HG03354 (cell line): ENCODE results near the gene RDH13.
"Not testable (repeated sequence)": the region's sequence is repeated elsewhere in the genome, so short reads cannot be mapped to it uniquely, and the experiment has no call there.

Experiments
- ATAC-seq: cut with Tn5 transposase; IDR thresholded peaks from one replicate; pipeline ENCODE4 v1.9.1; 2021; ENCODE audit warnings: mild to moderate bottlenecking; ENCODE audit not compliant: unreplicated experiment, poor library complexity, severe bottlenecking

RDH13 gene

GRCh38 chr19:55027472-55028337, 35.2 kb downstream of the RDH13 start:
- no peak for ATAC-seq

GRCh38 chr19:55027140-55027471, 35.8 kb downstream of the RDH13 start:
- ATAC-seq = not testable (repeated sequence)

GRCh38 chr19:55024111-55024510, 38.8 kb downstream of the RDH13 start:
- no peak for ATAC-seq

GRCh38 chr19:55020351-55020750, 42.6 kb downstream of the RDH13 start:
- ATAC-seq = not testable (repeated sequence)

GRCh38 chr19:55018633-55019032, 44.3 kb downstream of the RDH13 start:
- no peak for ATAC-seq

GRCh38 chr19:55018216-55018615, 44.7 kb downstream of the RDH13 start:
- no peak for ATAC-seq

DNA sequence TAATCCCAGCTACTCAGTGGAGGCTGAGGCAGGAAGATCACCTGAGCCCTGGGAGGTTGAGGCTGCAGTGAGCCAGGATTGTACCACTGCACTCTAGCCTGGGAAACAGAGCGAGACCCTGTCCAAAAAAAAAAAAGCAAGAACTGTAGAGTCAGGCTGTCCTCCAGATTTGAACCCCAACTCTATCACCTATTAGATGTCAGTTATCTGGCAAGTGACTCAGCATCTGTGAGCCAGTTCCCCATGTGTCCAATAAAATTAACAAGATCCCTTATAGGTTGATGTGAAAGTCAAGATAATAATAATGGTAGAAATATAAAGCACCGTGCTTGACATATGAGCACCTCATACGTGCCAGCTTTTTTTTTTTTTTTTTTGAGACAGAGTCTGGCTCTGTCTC, 46.9 kb downstream of the RDH13 start:
- ATAC-seq = no peak

- ATAC-seq = no peak
These were observed 47.8 kb downstream of the RDH13 start for GRCh38 chr19:55015126-55015525.

DNA sequence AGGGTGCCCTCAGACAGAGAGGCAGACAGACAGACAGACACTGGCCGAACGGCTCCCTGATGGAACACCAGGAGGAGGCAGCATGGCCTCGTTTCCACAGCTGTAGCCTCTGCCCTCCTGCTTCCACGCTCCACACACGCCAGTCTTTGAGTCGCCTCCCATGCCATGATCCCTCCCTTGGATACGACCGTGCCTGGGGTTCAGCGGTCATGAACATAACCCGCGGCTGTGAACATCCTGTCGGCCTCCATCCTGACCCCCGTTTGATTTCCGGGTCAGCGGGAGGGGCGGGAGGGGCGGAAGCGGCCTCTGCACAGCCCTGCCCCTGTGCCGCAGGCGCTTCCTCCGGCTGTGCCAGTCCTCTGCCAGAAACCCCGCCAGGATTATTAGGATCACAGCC, 48.2 kb downstream of the RDH13 start:
- ATAC-seq = no peak

GRCh38 chr19:55013596-55013995, 49.4 kb downstream of the RDH13 start:
- no peak for ATAC-seq

GRCh38 chr19:55012306-55012705, 50.6 kb downstream of the RDH13 start:
- no peak for ATAC-seq

DNA sequence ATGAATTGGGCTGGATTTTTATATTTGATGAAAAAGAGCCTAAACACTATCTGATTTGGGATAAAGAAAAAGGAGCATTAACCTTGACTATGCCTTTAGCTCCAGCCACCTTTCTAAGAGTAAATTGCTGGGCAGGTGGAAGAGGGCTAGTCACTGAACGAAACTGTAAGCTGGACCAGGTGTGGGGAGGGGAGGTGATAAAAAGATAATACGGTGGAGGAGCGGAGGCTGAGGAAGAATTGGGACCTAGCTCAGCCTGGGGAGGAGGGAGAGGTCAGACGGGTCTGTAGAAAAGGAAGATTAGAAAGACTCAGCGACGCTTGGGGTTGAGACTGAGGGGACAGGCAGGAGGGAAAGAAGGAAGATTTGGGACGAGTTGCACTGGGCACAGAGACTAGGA, 52.4 kb downstream of the RDH13 start:
- not testable (repeated sequence) for ATAC-seq

DNA sequence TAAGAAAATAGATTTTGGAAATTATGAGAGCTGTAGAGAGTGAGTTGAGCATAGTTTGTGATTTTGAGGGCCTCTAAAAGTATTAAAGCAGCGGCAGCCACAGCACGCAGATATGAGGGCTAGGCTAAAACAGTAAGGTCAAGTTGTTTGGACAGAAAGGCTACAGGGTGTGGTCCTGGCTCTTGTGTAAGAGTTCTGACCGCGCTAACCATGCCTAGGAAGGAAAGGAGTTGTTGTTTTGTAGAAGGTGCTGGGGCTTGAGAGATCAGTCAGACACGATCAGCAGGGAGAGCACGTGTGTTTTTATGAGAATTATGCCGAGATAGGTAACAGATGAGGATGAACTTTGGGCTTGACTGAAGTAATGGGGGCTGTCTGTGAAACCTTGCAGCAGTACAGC, 54.2 kb downstream of the RDH13 start:
- not testable (repeated sequence) for ATAC-seq

- ATAC-seq = not testable (repeated sequence)
These were observed 54.8 kb downstream of the RDH13 start for GRCh38 chr19:55008189-55008588.

DNA sequence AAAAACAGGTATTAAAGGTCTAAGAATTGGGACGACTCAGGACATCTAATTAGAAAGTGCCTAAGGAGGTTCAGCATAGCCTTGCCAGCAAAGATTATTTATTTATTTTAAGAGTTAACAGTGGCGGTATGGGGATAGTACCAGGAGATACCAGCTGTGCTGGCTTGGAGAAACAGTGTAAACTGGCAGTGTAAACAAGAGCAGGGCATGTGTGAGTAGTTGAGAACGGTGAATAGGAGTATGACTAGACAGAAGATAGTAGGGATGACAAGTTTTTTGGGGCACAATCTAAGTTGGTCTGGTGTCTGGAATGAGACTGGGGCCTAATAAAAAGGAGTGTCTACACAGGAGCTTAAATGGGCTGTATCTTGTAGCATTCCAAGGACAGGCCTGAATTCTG, 55.4 kb downstream of the RDH13 start:
- ATAC-seq = not testable (repeated sequence)

GRCh38 chr19:55006795-55007194, 56.2 kb downstream of the RDH13 start:
- not testable (repeated sequence) for ATAC-seq

DNA sequence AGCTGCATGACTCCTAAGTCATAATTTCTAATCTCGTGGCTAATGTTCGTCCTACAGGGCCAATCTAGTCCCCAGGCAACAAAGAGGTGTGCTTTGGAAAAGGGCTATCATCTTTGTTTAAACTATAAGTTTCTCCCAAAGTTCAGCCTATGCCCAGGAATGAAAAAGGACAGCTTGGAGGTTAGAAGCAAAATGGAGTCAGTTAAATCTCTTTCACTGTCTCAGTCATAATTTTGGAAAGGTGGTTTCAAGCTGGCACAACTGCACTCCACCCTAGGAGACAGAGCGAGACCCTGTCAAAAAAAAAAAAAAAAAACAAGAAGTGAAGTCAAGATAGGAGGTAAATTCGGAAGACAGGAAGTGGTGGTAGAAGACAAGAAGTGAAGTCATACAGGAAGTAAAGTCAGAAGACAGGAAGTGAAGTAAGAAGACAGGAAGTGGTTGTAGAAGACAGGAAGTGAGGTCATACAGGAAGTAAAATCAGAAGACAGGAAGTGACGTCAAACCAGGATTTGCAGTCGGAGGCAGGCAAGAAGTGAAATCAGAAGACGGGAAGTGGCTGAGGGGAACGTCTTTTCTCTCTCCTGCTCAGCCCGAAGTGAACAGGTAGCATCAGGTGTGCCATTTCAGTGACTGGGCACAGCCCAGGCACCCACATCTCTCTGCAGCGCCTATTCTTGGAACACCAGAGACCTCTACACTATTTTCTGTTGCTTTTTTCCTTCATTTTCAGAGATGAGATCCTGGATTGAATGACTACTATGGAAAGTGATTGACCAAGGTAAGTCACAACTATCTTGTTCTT, 57.1 kb downstream of the RDH13 start:
- peak; percentile 94 for ATAC-seq

DNA sequence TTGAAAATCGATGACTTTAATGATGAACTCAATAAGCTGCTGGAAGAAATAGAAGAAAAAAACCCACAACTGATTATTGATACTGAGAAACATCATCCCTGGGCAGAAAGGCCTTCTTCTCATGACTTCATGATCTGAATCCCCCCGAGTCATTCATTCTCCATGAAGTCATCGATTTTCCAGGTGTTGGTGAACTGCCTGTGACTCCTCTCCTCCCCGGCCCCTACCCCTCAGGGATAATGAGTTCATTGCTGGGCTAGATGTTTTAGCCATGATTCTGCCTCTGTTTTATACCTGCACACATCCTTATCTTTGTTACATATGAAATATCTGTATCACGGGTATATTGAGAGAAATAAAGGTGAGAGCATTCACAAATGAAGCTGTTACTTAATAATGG, 62.2 kb downstream of the RDH13 start:
- ATAC-seq = no peak

- ATAC-seq = not testable (repeated sequence)
These were observed 64.2 kb downstream of the RDH13 start for GRCh38 chr19:54998751-54999239.

DNA sequence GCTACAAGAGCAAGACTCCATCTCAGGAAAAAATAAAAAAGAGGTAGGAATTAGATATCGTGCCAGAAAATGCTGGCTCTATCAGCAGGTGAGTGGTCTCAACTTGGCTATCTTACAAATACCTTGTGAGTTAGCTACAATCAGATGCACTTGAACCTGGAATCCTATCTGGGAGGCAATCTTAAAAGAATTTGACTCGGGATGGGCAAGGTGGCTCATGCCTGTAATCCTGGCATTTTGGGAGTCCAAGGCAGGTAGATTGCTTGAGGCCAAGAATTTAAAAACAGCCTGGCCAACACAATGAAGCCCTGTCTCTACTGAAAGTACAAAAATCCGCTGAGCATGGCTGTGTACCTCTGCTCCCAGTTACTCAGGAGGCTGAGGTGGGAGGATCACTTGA, 67.4 kb downstream of the RDH13 start:
- ATAC-seq = no peak
